ENCODE results near the gene PDZD7. TPM values are rescaled to one million over a fixed set of nuclear protein-coding genes. Genes with fewer than 3 reads are reported as not detected.

Gene PDZD7
- total and polyA plus RNA-seq, 2 donors (not counting 3 experiments of a cell fraction or from before 2014, with no cell fraction given) = 0.41 to 1.6 TPM

DNA sequence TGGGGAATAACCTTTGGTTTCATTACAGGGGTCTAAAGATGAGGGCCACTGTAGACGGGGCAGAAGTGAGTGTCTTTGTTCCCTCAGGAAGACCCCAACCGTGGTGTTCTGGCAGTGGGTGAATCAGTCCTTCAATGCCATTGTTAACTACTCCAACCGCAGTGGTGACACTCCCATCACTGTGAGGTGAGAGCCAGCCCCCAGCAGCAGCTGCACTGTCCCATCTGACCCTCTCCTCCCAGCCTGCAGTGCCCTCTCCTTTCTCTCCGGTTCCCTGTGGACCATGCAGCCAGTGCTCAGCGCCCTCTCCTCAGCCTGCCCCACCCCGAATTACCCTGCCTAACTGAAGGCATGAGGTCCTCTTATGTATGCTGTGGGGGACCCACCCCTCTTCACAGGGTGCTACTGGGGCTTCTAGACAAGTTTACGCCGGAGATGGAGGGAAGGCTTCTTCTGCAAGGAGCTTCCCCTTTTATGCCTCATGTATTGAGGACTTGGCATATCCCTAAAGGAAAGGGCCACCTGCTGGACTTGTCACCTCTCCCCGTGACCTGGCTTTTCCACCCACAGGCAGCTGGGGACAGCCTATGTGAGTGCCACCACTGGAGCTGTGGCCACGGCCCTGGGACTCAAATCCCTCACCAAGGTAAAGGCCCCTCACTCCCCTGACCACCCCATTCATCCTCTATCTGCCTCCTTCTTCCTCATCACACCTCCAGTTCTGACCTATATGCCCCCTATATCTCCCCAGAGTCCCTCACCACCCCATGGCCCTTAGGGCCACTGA is 5.2 kb upstream of the PDZD7 start:
- POLR2A ChIA-PET = no interaction called here
- Histone ChIP-seq H3K9ac (replicated peaks; ENCODE audit: extremely low read depth, insufficient read depth, low read length) (no peak overlapping the region), H3K4me1 (ENCODE audit: control insufficient read depth, extremely low read depth, insufficient read depth, low read length) (peaks cover 16% of the 10 kb centered on the region), H3K4me2 (ENCODE audit: insufficient read depth, low read length) (no peak overlapping the region), H3K36me3 (ENCODE audit: control insufficient read depth in 2 of 2, extremely low read depth in 1 of 2, insufficient read depth in 2 of 2, low read length in 2 of 2) (peaks cover 18 to 46% of the 10 kb centered on the region in 2 experiments), H3K9me1 (replicated peaks; ENCODE audit: control insufficient read depth, extremely low read depth, insufficient read depth, low read length) (no peaks in the 10 kb centered on the region), H3K27ac (ENCODE audit: insufficient read depth, low read depth, low read length) (no peak overlapping the region), H4K20me1 (replicated peaks; ENCODE audit: control insufficient read depth, extremely low read depth, insufficient read depth, low read length) (no peaks in the 10 kb centered on the region), H2AFZ (ENCODE audit: low read depth, low read length) (no peak overlapping the region), H3K4me3 (replicated peaks in 1 of 3; ENCODE audit: insufficient read depth in 1 of 3, low read depth in 1 of 3, low read length in 3 of 3) (no peak overlapping the region), H3K27me3 (ENCODE audit: control insufficient read depth in 2 of 2, insufficient read depth in 2 of 2, low read length in 2 of 2) (no peaks in the 10 kb centered on the region), H3K79me2 (ENCODE audit: control insufficient read depth, insufficient read depth, low read length) (peaks cover 11% of the 10 kb centered on the region), H3K9me3 (replicated peaks; ENCODE audit: control insufficient read depth, insufficient read depth, low read length) (no peaks in the 10 kb centered on the region)
- FAIRE-seq (no peak), DNase-seq (ENCODE audit: low read depth, low spot score) (no peak)
- intact Hi-C loops (cut with micrococcal nuclease) (no loop called here), dilution Hi-C loops (cut with MboI; ENCODE audit: extremely low pct_ligation_motif_present, low sequenced_read_pairs) (no loop called here)
- CTCF ChIA-PET = interaction anchor here (1.7 to 9.9 kb wide), 3 partner anchors 16 to 38 kb away, joined by 3 to 104 read pairs (median 4); no protein-coding TSS in a partner anchor
- TF ChIP-seq CTCF (IDR thresholded peaks at IDR 0.05; ENCODE audit: extremely low read depth in 1 of 2, insufficient read depth in 1 of 2, low read depth in 1 of 2, low read length in 2 of 2) = no peak
- no peak for TF ChIP-seq JUN (IDR thresholded peaks at IDR 0.05; ENCODE audit: borderline replicate concordance, insufficient read depth, insufficient read length, low read depth)
- no peak for TF ChIP-seq GATA2 (IDR thresholded peaks at IDR 0.05; ENCODE audit: insufficient read depth, insufficient read length, low read depth, low read length)
- TF ChIP-seq EZH2 (IDR thresholded peaks at IDR 0.05; ENCODE audit: borderline replicate concordance, low read depth, low read length, severe bottlenecking) = no peak
- TF ChIP-seq MYC (IDR thresholded peaks at IDR 0.05; ENCODE audit: low read depth, low read length) = no peak
- TF ChIP-seq, protein P1, sequence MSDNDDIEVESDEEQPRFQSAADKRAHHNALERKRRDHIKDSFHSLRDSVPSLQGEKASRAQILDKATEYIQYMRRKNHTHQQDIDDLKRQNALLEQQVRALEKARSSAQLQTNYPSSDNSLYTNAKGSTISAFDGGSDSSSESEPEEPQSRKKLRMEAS (IDR thresholded peaks at IDR 0.05; ENCODE audit: insufficient read depth, insufficient read length) = no peak
- TF ChIP-seq FOS (IDR thresholded peaks at IDR 0.05; ENCODE audit: borderline replicate concordance, insufficient read depth, low read length) = no peak
- TF ChIP-seq POLR2AphosphoS5 (IDR thresholded peaks at IDR 0.05; ENCODE audit: insufficient read depth, low read depth, low read length) = no peak
- no peak for TF ChIP-seq POLR2A (IDR thresholded peaks at IDR 0.05; ENCODE audit: low read depth, low read length)
- no TSS peak for BruUV-seq (replicated peaks)

Measured in endothelial cell of umbilical vein (primary cell).